RPMI8226 (cell line): ENCODE results near the gene DAB2IP.

Source experiments
- DNase-seq: peaks from one replicate; pipeline ENCODE4 v3.0.0-alpha.2; 2015

DAB2IP gene

DNA sequence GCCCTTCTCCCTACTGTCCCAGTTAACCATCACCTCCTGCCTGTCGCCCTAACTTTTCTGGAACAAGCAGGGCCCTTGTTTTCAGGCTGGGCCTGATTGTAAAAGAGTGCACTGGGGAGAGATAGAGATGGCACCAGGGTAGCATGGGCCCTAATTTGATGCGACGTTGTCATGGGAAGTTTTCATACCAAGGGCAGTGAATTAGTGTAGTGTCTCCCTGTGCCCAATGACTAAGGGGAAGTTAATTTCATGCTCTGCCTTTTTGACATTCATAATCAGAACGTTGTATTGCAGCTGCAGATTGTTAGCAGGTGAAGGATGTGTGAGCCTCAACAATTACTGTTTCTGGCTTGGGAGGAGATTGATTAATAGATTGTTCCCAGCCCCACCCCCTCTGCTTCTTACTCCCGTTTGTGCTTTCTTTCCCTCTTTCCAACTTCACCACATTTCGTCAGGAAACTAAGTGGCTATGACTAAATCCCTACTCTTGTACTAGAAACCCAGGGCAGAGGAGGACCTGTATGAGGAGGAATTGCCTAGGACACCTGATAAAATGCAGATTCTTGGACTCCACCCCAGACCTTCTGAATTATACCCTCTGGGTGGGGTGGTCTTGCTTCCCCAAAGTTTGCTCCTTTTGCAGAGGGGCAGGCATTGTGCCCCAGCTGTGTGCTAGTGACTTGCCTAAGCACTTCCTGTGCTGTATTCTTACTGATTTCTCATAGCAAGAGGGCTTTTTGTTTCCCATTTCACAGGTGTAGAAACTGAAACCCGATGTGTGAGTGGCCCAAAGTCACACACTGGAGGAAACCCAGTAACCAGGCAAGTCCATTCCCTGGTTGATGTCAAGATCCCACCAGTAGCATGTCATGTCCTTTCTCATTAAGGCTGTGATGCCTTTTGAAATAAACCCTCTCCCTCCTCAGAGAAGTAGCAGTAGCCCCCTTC, 56.3 kb downstream of the DAB2IP start:
- DNase-seq = peak; percentile 39

DNA sequence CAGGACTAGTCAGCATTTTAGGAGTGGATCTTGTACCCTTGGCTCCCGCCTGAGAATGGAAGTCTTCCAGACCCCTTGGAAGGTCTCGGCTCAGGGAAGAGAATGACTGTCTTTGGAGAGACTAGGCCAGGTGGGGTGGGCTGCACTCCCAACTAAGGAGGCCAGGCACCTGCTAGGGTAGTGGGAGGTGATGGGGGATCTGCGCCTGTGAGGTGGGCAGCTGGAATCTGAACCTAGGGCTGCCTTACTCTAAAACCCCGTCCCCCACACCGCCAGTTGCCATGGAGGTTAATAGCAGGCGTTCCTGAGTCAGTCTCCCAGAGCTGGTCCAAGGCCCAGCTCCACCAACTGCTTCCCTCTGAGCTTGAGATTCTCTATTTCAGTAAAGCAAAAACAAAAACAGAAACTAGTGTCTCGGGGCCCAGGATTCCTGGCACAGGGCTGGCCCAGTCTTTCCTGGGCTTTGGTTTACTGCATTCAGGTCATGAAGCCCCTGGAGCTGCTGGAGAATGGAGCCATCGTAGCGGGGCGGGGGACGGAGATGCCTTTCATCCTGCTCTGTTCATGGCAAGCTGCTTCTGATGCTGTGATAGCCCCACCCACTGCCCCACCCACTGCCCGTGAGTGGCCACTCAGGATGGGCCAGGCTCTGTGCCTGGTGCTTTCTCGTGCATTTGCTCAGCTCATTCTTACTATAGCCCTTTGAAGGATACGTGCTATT, 57.5 kb downstream of the DAB2IP start:
- peak; percentile 30 for DNase-seq

GRCh38 chr9:121709798-121710197, 58.4 kb downstream of the DAB2IP start:
- DNase-seq = no peak

- DNase-seq = no peak
Observed at GRCh38 chr9:121711281-121711680, 59.8 kb downstream of the DAB2IP start.

- no peak for DNase-seq
Observed at GRCh38 chr9:121711797-121712196, 60.4 kb downstream of the DAB2IP start.

DNA sequence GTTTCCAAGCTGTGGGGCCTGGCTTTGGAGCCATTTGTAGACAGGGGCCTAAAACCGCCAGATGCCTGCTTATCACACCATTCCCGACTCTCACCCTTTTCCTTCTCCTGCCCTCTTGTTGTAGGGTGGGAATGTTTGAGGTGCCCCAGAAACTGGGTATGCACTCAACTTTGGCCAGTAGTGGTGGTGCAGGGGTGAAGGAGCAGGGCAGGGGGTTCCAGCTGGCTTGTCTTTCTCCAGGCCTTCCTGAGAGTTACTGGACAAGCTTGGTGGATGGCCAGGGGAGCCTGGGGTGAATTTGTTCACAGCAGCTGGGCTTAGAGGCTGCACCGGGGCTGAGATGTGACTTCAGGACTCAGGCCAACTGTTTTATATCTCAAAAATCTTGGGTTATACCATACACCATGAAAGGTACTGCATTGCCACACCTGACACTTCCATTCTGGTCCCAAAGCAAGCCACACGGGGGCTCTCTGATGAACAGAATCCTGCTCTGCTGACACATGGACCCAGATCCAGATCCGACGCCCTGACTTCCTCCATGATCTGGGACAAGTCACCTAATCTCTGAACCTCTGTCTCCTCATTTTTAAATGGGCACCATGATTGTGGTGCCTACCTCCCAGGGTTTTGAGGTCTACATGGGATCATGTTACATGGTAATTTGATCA, 62.1 kb downstream of the DAB2IP start:
- no peak for DNase-seq

DNA sequence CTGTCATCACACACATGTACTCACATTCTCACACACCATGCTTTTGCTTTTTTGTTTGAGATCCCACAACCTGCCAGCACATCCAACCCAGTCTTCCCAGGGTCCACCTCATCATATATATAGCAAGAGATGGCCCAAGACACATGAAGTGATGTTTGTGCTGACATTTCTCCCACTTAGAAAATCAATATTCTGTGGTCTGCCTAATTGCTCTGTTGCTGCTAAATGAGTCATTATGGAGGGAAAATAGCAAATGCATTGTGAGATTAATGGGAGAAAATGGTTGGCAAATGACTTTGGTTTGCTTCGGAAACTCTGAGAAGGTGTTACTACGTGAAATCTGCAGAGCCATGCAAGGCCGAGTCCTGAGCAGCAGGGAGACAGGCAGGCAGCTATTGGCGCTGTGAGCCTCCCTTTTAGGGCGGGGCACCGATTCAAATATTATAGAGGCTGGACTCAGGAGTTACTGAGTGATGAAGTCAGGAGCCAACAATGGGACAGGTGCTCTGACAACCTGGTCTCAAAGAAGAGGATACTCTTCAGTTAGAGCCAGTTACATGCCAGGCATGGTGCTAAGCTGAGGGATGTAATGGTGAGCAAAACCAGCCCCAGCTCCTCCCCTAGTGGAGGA, 62.8 kb downstream of the DAB2IP start:
- no peak for DNase-seq

GRCh38 chr9:121714873-121715272, 63.4 kb downstream of the DAB2IP start:
- no peak for DNase-seq

GRCh38 chr9:121717141-121717991, 65.9 kb downstream of the DAB2IP start:
- DNase-seq = no peak

GRCh38 chr9:121718084-121718483, 66.7 kb downstream of the DAB2IP start:
- DNase-seq = no peak

- DNase-seq = no peak
Observed at GRCh38 chr9:121718501-121718900, 67.1 kb downstream of the DAB2IP start.

- DNase-seq = no peak
Observed at GRCh38 chr9:121720311-121721057, 69.0 kb downstream of the DAB2IP start.

GRCh38 chr9:121721058-121721350, 69.6 kb downstream of the DAB2IP start:
- DNase-seq = no peak

DNA sequence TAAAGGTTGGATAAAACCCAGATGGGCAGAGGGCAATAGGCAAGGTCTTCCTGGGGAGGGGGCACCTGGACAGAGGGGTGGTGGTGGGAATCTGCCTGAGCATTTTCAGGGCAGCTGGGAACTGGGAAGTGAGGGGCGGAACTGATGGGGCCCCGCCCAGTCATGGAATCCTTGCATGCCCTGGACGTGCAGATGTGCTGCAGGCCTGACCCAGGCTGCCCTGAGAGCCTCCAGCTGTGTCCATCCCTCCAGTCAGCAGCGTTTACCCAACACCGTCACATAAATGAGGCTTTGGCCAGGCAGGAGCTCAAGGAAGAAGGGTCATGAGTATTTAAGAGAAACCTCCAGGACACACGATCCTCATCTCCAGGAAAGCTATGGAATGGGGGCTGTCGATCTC, 70.3 kb downstream of the DAB2IP start:
- DNase-seq = no peak

- DNase-seq = no peak
Observed at GRCh38 chr9:121725008-121725775, 73.8 kb downstream of the DAB2IP start.

DNA sequence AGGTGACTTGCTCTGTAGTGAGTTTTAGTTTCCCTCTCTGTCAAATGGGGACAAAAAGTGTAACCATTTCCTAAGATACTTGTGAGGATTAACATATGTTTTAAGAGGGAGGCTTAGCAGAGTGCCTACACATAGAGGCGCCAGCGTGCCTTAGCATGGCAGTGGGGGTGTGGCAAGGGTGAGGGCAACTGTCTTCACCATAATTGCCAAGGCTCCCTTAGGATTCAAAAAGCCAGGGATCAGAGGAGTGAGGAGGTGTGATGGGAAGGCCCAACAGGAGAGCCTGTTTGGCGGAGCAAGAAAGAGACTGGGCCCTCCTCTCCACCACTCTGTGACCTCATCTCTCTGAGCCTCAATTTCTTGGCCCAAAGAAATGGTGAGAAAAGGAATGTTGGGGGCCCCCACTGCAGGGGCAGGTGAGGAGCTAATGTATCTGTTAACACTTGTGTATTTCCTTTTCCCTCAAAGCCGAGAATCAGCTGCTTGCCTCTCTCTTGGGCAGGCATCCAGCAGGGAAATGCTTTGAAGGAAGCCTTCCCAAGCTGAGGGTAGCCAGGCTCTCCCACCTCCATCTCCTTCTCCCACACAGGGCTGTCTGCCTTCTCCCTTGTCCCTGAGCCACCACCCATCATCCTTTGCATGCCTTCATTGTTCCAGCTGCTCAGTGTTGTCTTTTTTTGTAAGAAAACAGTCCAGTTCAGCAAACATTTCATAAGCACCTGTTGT, 76.0 kb downstream of the DAB2IP start:
- DNase-seq = no peak

GRCh38 chr9:121728916-121729315, 77.5 kb downstream of the DAB2IP start:
- DNase-seq = no peak

GRCh38 chr9:121729769-121730562, 78.5 kb downstream of the DAB2IP start:
- no peak for DNase-seq

DNA sequence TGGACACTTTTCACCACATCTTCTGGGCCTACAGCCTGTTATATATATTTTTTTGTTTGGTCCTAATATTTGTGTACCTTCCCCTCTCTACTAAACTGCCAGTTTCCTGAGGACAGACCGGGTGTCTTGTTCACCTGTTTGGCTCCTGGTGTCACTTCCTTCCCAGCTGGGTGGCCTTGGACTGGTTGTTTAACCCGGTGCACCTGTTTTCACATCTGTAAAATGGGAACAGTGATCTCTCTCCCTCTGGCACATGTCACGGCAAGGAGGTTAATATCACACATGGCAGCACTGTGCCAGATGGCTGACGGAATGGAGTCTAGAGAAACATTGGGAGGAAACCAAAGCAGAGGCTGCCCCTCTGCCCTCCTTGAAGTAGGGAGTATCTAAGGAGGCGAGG, 79.7 kb downstream of the DAB2IP start:
- peak; percentile 33 for DNase-seq
